Endodermal cell (in vitro differentiated cells): ENCODE measurements around the gene CENPQ. TPM values are rescaled to one million over a fixed set of nuclear protein-coding genes. Genes with fewer than 3 reads are reported as not detected.

Source experiments
- DNase-seq: peaks from one replicate; pipeline ENCODE4 v3.0.0-alpha.2; 2017
- H3K27ac ChIP-seq: 2 replicates; pipeline ENCODE4 v1.5.1; 2013; ENCODE audit warnings: mild to moderate bottlenecking, low read depth, low read length, moderate library complexity
- H3K27me3 ChIP-seq: 2 replicates; pipeline ENCODE4 v1.6.1; 2013; ENCODE audit warnings: mild to moderate bottlenecking, low read length, moderate library complexity; ENCODE audit not compliant: insufficient read depth, control insufficient read depth, poor library complexity, severe bottlenecking
- H3K36me3 ChIP-seq: 2 replicates; pipeline ENCODE4 v1.7.0; 2013; ENCODE audit warnings: mild to moderate bottlenecking, low read length, moderate library complexity; ENCODE audit not compliant: control insufficient read depth, insufficient read depth
- H3K4me1 ChIP-seq: one replicate; pipeline ENCODE4 v1.7.0; 2013; ENCODE audit warnings: low read length; ENCODE audit not compliant: control insufficient read depth, insufficient read depth
- H3K4me3 ChIP-seq: 2 replicates; pipeline ENCODE4 v1.5.1; 2013; ENCODE audit warnings: mild to moderate bottlenecking, low read length, moderate library complexity
- H3K9ac ChIP-seq: 2 replicates; pipeline ENCODE4 v1.6.1; 2013; ENCODE audit warnings: mild to moderate bottlenecking, low read length, moderate library complexity; ENCODE audit not compliant: poor library complexity, severe bottlenecking; ENCODE audit errors: extremely low read depth
- H3K9me3 ChIP-seq: 2 replicates; pipeline ENCODE4 v1.6.1; 2013; ENCODE audit warnings: mild to moderate bottlenecking, low read length, moderate library complexity; ENCODE audit not compliant: control insufficient read depth
- H3K27ac Mint-ChIP-seq: 2 replicates; pipeline ENCODE4 v1.8.0; 2020; ENCODE audit warnings: mixed read lengths
- H3K27me3 Mint-ChIP-seq: 2 replicates; pipeline ENCODE4 v1.8.0; 2021; ENCODE audit warnings: mild to moderate bottlenecking, mixed read lengths; ENCODE audit not compliant: insufficient read depth
- H3K36me3 Mint-ChIP-seq: 2 replicates; pipeline ENCODE4 v1.8.0; 2020; ENCODE audit warnings: low read depth, mixed read lengths
- H3K4me1 Mint-ChIP-seq: 2 replicates; pipeline ENCODE4 v1.8.0; 2020; ENCODE audit warnings: mixed read lengths
- H3K4me3 Mint-ChIP-seq: 2 replicates; pipeline ENCODE4 v1.8.0; 2020; ENCODE audit warnings: mild to moderate bottlenecking, moderate library complexity, mixed read lengths
- H3K9me3 Mint-ChIP-seq: 2 replicates; pipeline ENCODE4 v1.8.0; 2020; ENCODE audit warnings: mild to moderate bottlenecking, mixed read lengths
- CTCF ChIP-seq: fragments of 200-600 bp; sonication (generic); conservative IDR thresholded peaks from 2 replicates; pipeline ENCODE4 v1.5.0; 2021; ENCODE audit warnings: antibody characterized with exemption, mild to moderate bottlenecking
- WGBS, 2 experiments: methylation state at CpG; one replicate each; pipeline versions ENCODE4 v1.1.5 to v1.1.7; 2013; ENCODE audit warnings: missing lambda C conversion rate in 2 of 2, mixed read lengths in 1 of 2; ENCODE audit not compliant: insufficient coverage in 1 of 2, insufficient read length in 1 of 2; 5-methylcytosine and 5-hydroxymethylcytosine counted together
- total RNA-seq, 2 donors: library from RNA; stranded (reverse); fragmentation: NEBNext Ultra II Directional in 1 of 2; extraction: Animal tissue kit (Norgen Biotek cat#: 25700) in 1 of 2; gene quantifications; 2 replicates in 1 of 2; 3 replicates in 1 of 2; pipeline ENCODE4 v1.2.1, GENCODE V29; 2021

CENPQ gene
- total RNA-seq, 2 donors from 2014 or later: 13.9 to 22.2 TPM

GRCh38 chr6:49497304-49497703 is 34.1 kb downstream of the CENPQ start:
- no peak overlapping the region for H3K27ac Mint-ChIP-seq
- DNase-seq: no peak
- H3K4me3 Mint-ChIP-seq: no peak overlapping the region
- no peak overlapping the region for H3K27ac ChIP-seq
- no peak overlapping the region for H3K9ac ChIP-seq
- H3K4me1 Mint-ChIP-seq: no peaks in the 10 kb centered on the region
- no peak overlapping the region for H3K4me3 ChIP-seq
- H3K36me3 ChIP-seq: peaks cover 9% of the 10 kb centered on the region
- TF ChIP-seq CTCF: no peak
- H3K9me3 ChIP-seq: no peaks in the 10 kb centered on the region
- no peaks in the 10 kb centered on the region for H3K27me3 Mint-ChIP-seq
- no peaks in the 10 kb centered on the region for H3K36me3 Mint-ChIP-seq
- H3K9me3 Mint-ChIP-seq: no peaks in the 10 kb centered on the region
- no peaks in the 10 kb centered on the region for H3K4me1 ChIP-seq
- no peaks in the 10 kb centered on the region for H3K27me3 ChIP-seq
- 96% methylated on average over 3 of the region's 3 CpGs; no CpG with 5 or more reads in 1 of the 2 experiments for WGBS, 2 experiments

GRCh38 chr6:49499126-49499525 is 36.0 kb downstream of the CENPQ start:
- H3K9me3 Mint-ChIP-seq: no peaks in the 10 kb centered on the region

GRCh38 chr6:49499623-49500022 is 36.5 kb downstream of the CENPQ start, which contains the start of gene GLYATL3:
Gene GLYATL3, plus strand, starts transcription at chr6:49499923. Its CDS starts 12,068 bp downstream, at chr6:49511991.
- no peaks in the 10 kb centered on the region for H3K36me3 ChIP-seq
- Mint-ChIP-seq H3K27ac (no peak within 1 kb of the TSS), H3K36me3 (no peaks in the 10 kb centered on the region), H3K4me3 (no peak within 1 kb of the TSS), H3K9me3 (no peaks in the 10 kb centered on the region), H3K4me1 (no peaks in the 10 kb centered on the region), H3K27me3 (no peaks in the 10 kb centered on the region)
- H3K4me1 ChIP-seq: no peaks in the 10 kb centered on the region
- no peak for TF ChIP-seq CTCF
- DNase-seq: no peak
- H3K27me3 ChIP-seq: no peaks in the 10 kb centered on the region
- no peak within 1 kb of the TSS for H3K9ac ChIP-seq
- WGBS, 2 experiments: 100% methylated on average over 1 of the region's 2 CpGs; no CpG with 5 or more reads in 1 of the 2 experiments
- no peaks in the 10 kb centered on the region for H3K9me3 ChIP-seq
- H3K27ac ChIP-seq: no peak within 1 kb of the TSS
- no peak within 1 kb of the TSS for H3K4me3 ChIP-seq

More at GRCh38 chr6:49499126-49499525, 36.0 kb downstream of the CENPQ start:
- Histone ChIP-seq H3K4me1 (no peaks in the 10 kb centered on the region), H3K36me3 (no peaks in the 10 kb centered on the region), H3K27ac (no peak overlapping the region), H3K9me3 (no peaks in the 10 kb centered on the region), H3K27me3 (no peaks in the 10 kb centered on the region), H3K9ac (no peak overlapping the region), H3K4me3 (no peak overlapping the region)
- no peak for DNase-seq
- Mint-ChIP-seq H3K4me1 (no peaks in the 10 kb centered on the region), H3K36me3 (no peaks in the 10 kb centered on the region), H3K4me3 (no peak overlapping the region), H3K27ac (no peak overlapping the region), H3K27me3 (no peaks in the 10 kb centered on the region)
- TF ChIP-seq CTCF: no peak
- 88% methylated on average over 1 of the region's 1 CpG; no CpG with 5 or more reads in 1 of the 2 experiments for WGBS, 2 experiments
